Osteocyte (in vitro differentiated cells): ENCODE measurements around the gene CADM2. TPM values are rescaled to one million over a fixed set of nuclear protein-coding genes. Genes with fewer than 3 reads are reported as not detected.

Experiments used
- DNase-seq: peaks from one replicate; pipeline ENCODE4 v3.0.0; 2021; ENCODE audit warnings: mixed read lengths; ENCODE audit not compliant: unreplicated experiment; ENCODE audit errors: extremely low spot score
- H3K27ac Mint-ChIP-seq: one replicate; pipeline ENCODE4 v1.8.0; 2021; ENCODE audit warnings: mild to moderate bottlenecking, mixed read lengths; ENCODE audit not compliant: unreplicated experiment
- H3K27me3 Mint-ChIP-seq: one replicate; pipeline ENCODE4 v1.8.0; 2021; ENCODE audit warnings: mixed read lengths; ENCODE audit not compliant: unreplicated experiment
- H3K36me3 Mint-ChIP-seq: one replicate; pipeline ENCODE4 v1.8.0; 2021; ENCODE audit warnings: mixed read lengths; ENCODE audit not compliant: unreplicated experiment
- H3K4me1 Mint-ChIP-seq: one replicate; pipeline ENCODE4 v1.8.0; 2021; ENCODE audit warnings: mixed read lengths; ENCODE audit not compliant: unreplicated experiment
- H3K4me3 Mint-ChIP-seq: one replicate; pipeline ENCODE4 v1.8.0; 2021; ENCODE audit warnings: mild to moderate bottlenecking, moderate library complexity, mixed read lengths; ENCODE audit not compliant: unreplicated experiment
- H3K9me3 Mint-ChIP-seq: one replicate; pipeline ENCODE4 v1.8.0; 2021; ENCODE audit warnings: mixed read lengths; ENCODE audit not compliant: unreplicated experiment
- total RNA-seq: library from RNA; stranded (reverse); gene quantifications from 2 replicates; pipeline ENCODE4 v1.2.1, GENCODE V29; 2021
- TF ChIP-seq, protein P1 (sequence below): fragments of 200-600 bp; sonication (generic); IDR thresholded peaks from 2 replicates; pipeline ENCODE4 v1.5.0; 2021; ENCODE audit warnings: antibody characterized with exemption, mild to moderate bottlenecking, moderate library complexity

Gene CADM2
- total RNA-seq, 1 donor from 2014 or later, result 1.5 TPM

DNA sequence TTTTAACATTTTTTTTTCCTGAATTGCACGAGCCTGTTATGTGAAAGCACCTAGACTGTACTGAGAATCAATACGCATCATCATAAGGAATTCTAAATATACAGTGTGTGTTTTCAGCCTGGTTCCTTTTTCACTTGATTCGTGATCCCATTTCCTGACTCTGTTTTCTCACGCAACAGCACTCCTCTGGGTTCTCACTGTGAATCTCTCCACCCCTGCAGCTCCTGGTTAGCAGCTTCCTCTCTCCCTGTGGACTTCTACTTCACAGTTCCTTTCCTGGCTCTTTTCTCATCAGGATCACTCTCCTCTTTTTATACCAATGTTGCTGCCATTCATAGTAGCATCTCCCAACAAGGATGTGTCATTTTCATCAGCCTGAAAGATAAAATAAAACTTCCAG is 297.2 kb downstream of the CADM2 start:
- H3K9me3 Mint-ChIP-seq, result no peaks in the 10 kb centered on the region
- H3K4me3 Mint-ChIP-seq, result peak overlapping the region; percentile 3
- no peaks in the 10 kb centered on the region for H3K27me3 Mint-ChIP-seq
- TF ChIP-seq, protein P1, sequence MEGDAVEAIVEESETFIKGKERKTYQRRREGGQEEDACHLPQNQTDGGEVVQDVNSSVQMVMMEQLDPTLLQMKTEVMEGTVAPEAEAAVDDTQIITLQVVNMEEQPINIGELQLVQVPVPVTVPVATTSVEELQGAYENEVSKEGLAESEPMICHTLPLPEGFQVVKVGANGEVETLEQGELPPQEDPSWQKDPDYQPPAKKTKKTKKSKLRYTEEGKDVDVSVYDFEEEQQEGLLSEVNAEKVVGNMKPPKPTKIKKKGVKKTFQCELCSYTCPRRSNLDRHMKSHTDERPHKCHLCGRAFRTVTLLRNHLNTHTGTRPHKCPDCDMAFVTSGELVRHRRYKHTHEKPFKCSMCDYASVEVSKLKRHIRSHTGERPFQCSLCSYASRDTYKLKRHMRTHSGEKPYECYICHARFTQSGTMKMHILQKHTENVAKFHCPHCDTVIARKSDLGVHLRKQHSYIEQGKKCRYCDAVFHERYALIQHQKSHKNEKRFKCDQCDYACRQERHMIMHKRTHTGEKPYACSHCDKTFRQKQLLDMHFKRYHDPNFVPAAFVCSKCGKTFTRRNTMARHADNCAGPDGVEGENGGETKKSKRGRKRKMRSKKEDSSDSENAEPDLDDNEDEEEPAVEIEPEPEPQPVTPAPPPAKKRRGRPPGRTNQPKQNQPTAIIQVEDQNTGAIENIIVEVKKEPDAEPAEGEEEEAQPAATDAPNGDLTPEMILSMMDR, result no peak
- H3K36me3 Mint-ChIP-seq, result no peaks in the 10 kb centered on the region
- peaks cover 22% of the 10 kb centered on the region for H3K4me1 Mint-ChIP-seq
- H3K27ac Mint-ChIP-seq, result peak overlapping the region; percentile 20
- no peak for DNase-seq

DNA sequence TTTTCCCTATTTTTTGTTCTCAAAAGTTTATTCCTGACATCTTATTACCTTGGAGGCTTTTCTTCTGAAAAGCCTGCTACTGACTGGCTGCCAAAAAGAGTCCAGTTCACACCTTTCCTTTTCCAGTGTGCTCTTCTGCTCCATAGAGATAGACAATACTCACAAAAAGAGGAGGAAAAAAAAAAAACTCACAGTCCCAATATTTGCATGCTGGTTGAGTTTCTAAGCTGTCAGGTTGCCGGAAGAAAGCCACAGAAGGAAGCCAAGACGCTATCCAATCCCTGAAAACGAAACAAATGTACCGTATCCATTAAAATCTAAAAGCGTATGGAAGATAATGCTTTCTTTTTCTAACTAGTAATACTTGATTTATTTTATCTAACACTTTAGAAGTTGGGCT is 299.5 kb downstream of the CADM2 start:
- no peaks in the 10 kb centered on the region for H3K36me3 Mint-ChIP-seq
- TF ChIP-seq, protein P1, result no peak
- H3K27ac Mint-ChIP-seq, result no peak overlapping the region
- H3K9me3 Mint-ChIP-seq, result no peaks in the 10 kb centered on the region
- no peak overlapping the region for H3K4me3 Mint-ChIP-seq
- H3K4me1 Mint-ChIP-seq, result peaks cover 22% of the 10 kb centered on the region
- no peak for DNase-seq
- H3K27me3 Mint-ChIP-seq, result no peaks in the 10 kb centered on the region

DNA sequence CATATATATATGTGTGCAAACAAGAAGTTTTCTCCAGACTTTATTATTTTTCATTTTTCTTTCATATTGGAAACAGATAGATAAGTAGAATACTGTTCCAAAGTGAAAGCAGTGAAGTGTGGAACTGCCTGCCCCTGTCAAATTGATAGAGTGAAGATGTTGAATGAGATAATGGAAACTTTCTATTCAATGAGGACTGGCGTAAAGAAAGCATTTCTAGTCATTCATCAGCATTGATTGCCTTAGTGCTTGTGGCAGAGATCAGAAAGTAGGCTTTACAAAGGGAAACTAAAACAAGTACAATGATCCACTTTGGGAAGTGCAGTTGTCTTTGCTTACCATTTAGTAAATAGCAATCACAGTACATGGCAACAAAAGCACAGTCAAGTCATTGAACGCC is 300.0 kb downstream of the CADM2 start:
- Mint-ChIP-seq H3K36me3 (no peaks in the 10 kb centered on the region), H3K4me1 (peaks cover 21% of the 10 kb centered on the region), H3K27me3 (no peaks in the 10 kb centered on the region), H3K9me3 (no peaks in the 10 kb centered on the region), H3K4me3 (no peak overlapping the region), H3K27ac (no peak overlapping the region)
- no peak for DNase-seq
- TF ChIP-seq, protein P1, result no peak

DNA sequence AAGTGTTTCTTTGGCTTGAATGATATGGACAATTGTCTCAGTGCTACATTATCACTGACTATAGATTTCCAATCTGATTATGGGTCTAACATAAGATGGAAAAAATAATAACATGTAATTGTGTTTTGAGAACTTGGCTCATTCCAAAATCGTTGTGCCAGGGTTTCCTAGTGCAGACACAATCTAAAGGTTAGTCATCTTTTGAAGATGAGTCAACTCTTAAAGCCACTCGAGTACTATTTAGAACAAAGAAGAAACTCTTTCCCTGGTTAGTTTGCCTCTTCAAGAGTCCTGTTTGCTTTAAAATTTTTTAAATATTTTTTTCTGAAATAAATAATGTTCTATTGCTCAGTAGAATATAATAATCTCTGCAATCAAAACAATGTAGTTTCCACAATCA is 301.0 kb downstream of the CADM2 start:
- DNase-seq, result no peak
- H3K36me3 Mint-ChIP-seq, result no peaks in the 10 kb centered on the region
- no peaks in the 10 kb centered on the region for H3K27me3 Mint-ChIP-seq
- TF ChIP-seq, protein P1, result no peak
- H3K9me3 Mint-ChIP-seq, result no peaks in the 10 kb centered on the region
- H3K27ac Mint-ChIP-seq, result no peak overlapping the region
- peaks cover 13% of the 10 kb centered on the region for H3K4me1 Mint-ChIP-seq
- no peak overlapping the region for H3K4me3 Mint-ChIP-seq

DNA sequence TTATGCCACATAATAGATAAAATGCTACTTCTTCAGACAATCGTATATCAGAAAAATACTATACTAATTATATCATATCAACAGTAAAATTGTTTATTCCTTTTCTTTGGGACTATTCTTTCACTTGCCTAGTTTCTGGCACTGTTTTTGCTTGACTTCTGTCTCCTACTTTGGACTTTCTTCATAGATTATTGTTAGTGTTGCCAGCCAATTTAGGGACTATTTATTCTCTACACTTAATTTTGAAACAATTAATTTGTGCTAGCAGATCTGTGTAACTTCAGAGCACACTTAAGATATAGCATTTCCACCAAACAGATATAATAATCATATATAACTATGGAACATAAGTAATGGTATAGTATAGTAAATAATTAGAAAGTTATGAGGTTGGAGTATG is 305.6 kb downstream of the CADM2 start:
- Mint-ChIP-seq H3K27ac (no peak overlapping the region), H3K27me3 (peaks cover 4% of the 10 kb centered on the region), H3K4me3 (no peak overlapping the region), H3K9me3 (no peaks in the 10 kb centered on the region), H3K36me3 (no peaks in the 10 kb centered on the region), H3K4me1 (no peaks in the 10 kb centered on the region)
- TF ChIP-seq, protein P1, result no peak
- DNase-seq, result no peak
